ENCODE results near the gene ADGRV1.
"Not testable (repeated sequence)": the region's sequence is repeated elsewhere in the genome, so short reads cannot be mapped to it uniquely, and the experiment has no call there.

ADGRV1 gene

DNA sequence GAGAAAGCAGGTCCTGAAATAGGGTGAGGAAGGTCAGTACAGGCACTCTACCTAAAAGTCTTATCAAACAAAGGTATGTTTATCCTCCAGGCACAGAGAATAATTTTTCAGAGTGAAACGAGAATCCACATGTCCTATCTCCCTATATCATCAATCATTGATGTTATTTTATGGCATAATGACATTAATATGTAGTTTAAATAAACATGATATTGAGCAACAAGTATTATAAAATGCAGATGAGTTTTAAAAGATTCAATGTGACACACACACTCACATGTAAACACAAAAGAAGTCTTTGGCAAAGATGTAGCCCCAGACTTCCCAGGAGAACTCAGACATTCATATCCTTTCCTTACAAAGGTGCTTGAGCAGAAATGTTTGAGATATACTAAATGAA, 389.1 kb downstream of the ADGRV1 start:
- Mint-ChIP-seq H3K36me3 (ENCODE audit: low read depth) (no peaks in the 10 kb centered on the region), H3K27ac (no peak overlapping the region), H3K4me3 (no peak overlapping the region), H3K9me3 (no peaks in the 10 kb centered on the region), H3K27me3 (peaks cover 11% of the 10 kb centered on the region), H3K4me1 (no peaks in the 10 kb centered on the region)
- ATAC-seq, result no peak
- no peak for DNase-seq

DNA sequence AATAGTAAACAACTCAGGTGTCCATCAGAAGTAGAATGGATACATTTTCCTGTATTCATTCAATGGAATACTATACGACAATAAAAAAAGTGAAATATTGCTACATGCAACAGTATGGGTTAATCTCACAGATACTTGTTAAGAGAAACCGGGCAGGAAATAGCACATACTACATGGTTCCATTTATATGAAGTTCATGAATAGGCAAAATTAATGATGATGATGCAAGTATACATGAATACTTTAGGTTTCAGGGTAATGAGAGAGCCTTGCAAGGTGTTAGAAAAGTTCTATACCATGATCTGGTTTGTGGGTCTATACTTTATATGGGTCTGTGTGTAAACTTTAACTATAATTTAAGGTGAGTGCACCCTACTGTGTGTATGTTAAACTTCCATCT, 390.4 kb downstream of the ADGRV1 start:
- Mint-ChIP-seq H3K27me3 (peaks cover 14% of the 10 kb centered on the region), H3K4me1 (no peaks in the 10 kb centered on the region), H3K4me3 (no peak overlapping the region), H3K27ac (no peak overlapping the region), H3K36me3 (ENCODE audit: low read depth) (no peaks in the 10 kb centered on the region), H3K9me3 (no peaks in the 10 kb centered on the region)
- DNase-seq, result no peak
- ATAC-seq, result no peak

DNA sequence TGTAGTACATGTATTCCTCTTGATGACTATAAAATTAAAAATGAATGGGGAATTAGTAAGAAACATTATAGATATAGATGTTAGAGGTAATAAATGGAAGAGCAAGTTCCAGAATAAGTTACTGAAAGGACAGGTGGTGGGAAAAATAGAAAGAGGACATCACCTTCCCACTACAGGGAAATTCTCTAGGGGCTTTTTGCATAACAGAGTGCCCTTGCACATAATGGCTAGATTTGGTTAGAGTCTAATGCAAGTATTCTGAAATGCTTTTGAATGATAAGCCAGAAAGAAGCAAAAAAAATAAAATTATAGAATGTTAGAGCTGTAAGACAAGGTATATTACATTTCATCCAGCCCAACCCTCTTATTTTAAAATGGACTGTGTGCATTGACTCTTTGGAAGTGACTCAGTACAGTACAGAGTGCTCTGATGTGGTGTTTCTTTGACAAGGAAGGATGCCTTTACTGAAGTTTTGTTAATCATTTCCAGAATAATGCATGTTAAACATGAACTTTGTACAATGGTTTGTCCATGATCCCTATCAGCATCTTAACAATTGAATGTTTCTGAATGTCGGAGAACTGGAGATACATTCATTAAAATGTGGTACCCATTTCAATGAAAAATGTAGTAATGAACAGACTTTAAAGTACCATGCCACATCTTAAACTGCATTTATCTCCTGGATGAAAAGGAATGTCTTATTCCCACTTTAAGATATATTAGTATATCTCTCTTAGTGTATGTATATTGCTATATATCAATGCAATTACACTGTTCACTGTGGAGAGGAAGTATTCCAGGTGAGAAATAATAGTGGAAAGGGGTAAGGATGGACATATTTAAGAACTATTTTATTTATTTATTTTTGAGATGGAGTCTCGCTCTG, 391.1 kb downstream of the ADGRV1 start:
- Mint-ChIP-seq H3K36me3 (ENCODE audit: low read depth) (no peaks in the 10 kb centered on the region), H3K27ac (no peak overlapping the region), H3K4me1 (no peaks in the 10 kb centered on the region), H3K9me3 (no peaks in the 10 kb centered on the region), H3K27me3 (peaks cover 15% of the 10 kb centered on the region), H3K4me3 (no peak overlapping the region)
- ATAC-seq, result no peak
- DNase-seq, result no peak

DNA sequence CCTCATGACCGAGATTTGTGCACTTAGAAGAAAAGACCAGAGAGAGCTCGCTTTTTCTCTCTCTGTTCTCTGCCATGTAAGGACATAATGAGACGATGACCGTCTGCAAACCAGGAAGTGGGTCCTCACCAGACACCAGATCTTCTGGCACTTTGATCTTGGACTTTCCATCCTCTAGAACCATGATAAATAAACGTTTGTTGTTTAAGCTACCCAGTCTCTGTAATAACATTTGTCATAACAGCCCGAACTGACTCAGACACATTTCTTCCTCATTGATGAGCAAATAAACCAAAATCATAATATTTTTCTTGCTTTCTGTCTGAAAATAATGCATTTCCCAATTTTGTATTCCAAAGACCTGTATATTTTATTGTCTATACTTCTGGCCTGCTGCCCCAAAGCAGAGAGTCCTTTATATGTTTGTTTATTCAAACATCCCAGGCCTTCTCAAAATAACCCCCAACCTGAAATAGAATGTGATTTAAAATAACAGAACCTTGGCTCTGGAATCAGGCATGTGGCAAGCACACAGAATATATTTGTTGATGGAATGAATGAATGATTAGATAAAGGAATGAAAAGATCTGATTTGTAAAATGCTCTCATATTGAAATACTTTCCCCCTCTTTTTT, 396.5 kb downstream of the ADGRV1 start:
- Mint-ChIP-seq H3K4me3 (no peak overlapping the region), H3K27ac (no peak overlapping the region), H3K36me3 (ENCODE audit: low read depth) (no peaks in the 10 kb centered on the region), H3K9me3 (no peaks in the 10 kb centered on the region), H3K4me1 (peaks cover 7% of the 10 kb centered on the region), H3K27me3 (peaks cover 14% of the 10 kb centered on the region)
- ATAC-seq (no peak), DNase-seq (no peak)

DNA sequence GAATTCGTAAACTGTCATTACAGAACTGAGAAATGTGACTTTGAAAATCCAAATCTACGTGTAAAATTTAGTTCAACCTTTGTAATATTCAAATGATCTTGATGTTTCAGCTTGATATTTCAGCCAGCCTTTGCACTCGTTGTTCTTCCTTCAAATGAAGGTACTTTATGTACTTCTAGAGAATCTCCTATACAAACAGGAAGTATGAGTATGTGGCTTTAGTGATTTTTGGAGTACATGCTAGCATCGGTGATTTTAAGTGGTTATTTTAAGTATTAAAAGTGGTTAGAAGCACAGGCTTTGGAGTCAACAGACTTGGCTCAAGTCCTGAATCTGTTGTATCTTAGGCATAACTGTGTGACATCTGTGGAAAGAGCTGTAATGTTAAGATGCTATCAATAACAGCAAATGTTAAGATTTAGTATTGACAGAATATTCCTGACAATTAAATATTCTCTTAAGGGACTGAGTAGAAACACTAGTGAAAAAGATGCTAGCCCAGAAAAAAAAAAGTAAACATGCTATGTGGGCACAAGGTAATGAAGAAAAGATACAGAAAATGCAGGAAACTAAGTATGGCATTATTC, 398.0 kb downstream of the ADGRV1 start:
- ATAC-seq (no peak), DNase-seq (no peak)
- H3K27ac Mint-ChIP-seq, result no peak overlapping the region
- H3K4me1 Mint-ChIP-seq, result peaks cover 7% of the 10 kb centered on the region
- H3K9me3 Mint-ChIP-seq, result no peaks in the 10 kb centered on the region
- H3K4me3 Mint-ChIP-seq, result peak overlapping the region; percentile 6
- H3K27me3 Mint-ChIP-seq, result peaks cover 12% of the 10 kb centered on the region
- no peaks in the 10 kb centered on the region for H3K36me3 Mint-ChIP-seq (ENCODE audit: low read depth)

DNA sequence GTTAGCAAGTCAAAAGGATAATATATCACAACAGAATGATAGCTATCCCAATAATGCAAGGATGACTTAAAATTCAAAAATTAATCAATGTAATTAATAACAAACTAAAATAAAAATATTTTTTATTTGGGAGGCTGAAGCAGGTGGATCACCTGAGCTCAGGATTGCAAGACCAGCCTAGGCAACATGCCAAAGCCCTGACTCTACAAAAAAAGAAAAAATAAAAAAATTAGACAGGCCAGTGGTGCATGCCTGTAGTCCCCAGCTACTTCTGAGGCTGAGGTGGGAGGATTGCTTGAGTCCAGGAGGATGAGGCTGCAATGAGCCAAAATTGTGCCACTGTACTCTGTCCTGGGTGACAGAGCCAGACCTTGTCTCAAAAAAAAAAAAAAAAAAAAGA, 399.3 kb downstream of the ADGRV1 start:
- Mint-ChIP-seq H3K27ac (no peak overlapping the region), H3K4me3 (no peak overlapping the region), H3K9me3 (no peaks in the 10 kb centered on the region), H3K27me3 (peaks cover 10% of the 10 kb centered on the region), H3K4me1 (peaks cover 7% of the 10 kb centered on the region), H3K36me3 (ENCODE audit: low read depth) (no peaks in the 10 kb centered on the region)
- ATAC-seq (no peak), DNase-seq (no peak)

DNA sequence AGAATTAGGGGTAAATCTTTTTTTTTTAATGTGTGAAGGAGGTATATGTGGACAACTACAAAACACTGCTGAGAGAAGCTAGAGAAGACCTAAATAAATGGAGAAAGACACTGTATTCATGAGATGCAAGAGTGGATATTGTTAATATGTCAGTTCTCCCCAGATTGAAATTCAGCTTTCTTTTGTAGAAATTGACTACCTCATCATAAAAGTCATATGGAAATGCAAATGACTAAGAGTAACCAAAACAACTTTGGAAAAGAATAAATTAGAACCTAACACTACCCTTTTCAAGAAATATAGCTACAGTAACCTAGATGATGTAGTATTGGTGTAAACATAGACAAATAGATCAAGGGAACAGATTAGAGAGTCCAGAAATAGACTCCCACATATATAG, 400.7 kb downstream of the ADGRV1 start:
- H3K36me3 Mint-ChIP-seq (ENCODE audit: low read depth), result no peaks in the 10 kb centered on the region
- H3K9me3 Mint-ChIP-seq, result no peaks in the 10 kb centered on the region
- ATAC-seq, result no peak
- H3K4me3 Mint-ChIP-seq, result no peak overlapping the region
- no peak overlapping the region for H3K27ac Mint-ChIP-seq
- peaks cover 8% of the 10 kb centered on the region for H3K4me1 Mint-ChIP-seq
- no peak for DNase-seq
- H3K27me3 Mint-ChIP-seq, result peaks cover 8% of the 10 kb centered on the region

DNA sequence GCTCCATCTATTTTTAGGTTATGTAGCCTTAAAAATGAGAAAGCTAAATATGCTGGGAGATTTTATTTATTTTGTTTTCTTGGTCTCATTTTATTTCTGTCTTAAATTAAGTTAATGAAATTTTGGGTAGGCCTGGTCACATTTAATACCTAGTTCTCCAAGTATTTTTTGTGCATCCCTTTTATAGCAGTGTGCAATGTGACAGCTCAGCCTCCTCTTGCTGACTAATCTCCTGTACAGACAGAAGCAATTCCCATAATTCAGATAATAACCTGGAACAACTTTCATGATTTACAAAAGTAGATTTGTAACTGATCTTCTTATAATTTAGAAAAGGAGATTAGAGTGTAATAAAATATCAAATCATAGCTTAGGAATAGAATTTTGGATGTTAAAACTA, 403.9 kb downstream of the ADGRV1 start:
- H3K27ac Mint-ChIP-seq, result no peak overlapping the region
- DNase-seq, result no peak
- H3K36me3 Mint-ChIP-seq (ENCODE audit: low read depth), result no peaks in the 10 kb centered on the region
- no peak overlapping the region for H3K4me3 Mint-ChIP-seq
- peaks cover 24% of the 10 kb centered on the region for H3K4me1 Mint-ChIP-seq
- ATAC-seq, result no peak
- H3K9me3 Mint-ChIP-seq, result no peaks in the 10 kb centered on the region
- H3K27me3 Mint-ChIP-seq, result peaks cover 15% of the 10 kb centered on the region

DNA sequence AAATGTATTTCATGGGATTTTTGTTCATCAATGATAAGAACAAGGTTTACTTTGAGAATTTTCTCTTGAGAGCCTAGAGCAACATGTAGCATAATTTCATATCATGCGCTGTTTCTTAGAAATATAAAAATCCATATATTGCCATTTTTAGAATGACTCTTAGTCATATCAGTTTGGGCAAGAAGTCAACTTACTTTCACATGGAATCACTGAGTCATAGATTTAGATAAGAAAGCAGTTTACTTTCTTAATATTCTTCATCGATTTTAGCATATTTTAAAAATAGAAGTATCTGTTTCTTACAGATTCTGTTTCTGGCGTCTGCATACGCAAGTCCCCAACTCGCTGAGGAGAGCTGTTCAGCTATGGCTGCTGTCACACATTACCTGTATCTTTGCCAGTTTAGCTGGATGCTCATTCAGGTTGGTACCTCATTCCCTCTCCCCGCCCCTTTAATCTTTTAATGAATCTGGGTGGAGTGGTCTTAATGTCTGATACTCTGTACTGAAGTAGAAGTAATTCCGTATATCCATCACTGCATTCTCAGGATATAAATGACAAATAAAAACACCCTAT, 406.6 kb downstream of the ADGRV1 start:
- Mint-ChIP-seq H3K27ac (peak overlapping the region; percentile 9), H3K36me3 (ENCODE audit: low read depth) (no peaks in the 10 kb centered on the region), H3K4me1 (peaks cover 30% of the 10 kb centered on the region), H3K4me3 (no peak overlapping the region), H3K9me3 (no peaks in the 10 kb centered on the region), H3K27me3 (peaks cover 15% of the 10 kb centered on the region)
- ATAC-seq (peak; percentile 24), DNase-seq (no peak)

DNA sequence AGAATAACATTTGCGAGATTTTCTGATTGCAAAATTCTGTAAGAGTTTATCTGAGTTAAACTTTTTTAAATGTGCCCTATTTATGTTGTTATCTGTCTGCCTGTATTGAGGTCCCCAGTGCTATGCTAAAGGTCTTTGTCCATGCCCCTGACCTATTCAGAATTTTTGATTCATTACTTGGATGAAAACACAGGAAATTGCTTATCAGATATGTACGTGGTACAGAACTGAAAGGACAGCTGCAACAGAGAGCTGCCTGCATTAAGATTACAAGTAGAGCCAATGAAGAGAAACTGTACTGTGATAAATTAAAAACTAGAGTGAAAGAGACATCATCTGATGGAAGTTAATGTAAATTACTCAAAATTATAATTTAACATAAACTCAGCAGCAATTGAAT, 408.8 kb downstream of the ADGRV1 start:
- H3K9me3 Mint-ChIP-seq, result peaks cover 5% of the 10 kb centered on the region
- H3K27ac Mint-ChIP-seq, result no peak overlapping the region
- H3K36me3 Mint-ChIP-seq (ENCODE audit: low read depth), result no peaks in the 10 kb centered on the region
- peaks cover 21% of the 10 kb centered on the region for H3K27me3 Mint-ChIP-seq
- DNase-seq (no peak), ATAC-seq (peak; percentile 43)
- no peak overlapping the region for H3K4me3 Mint-ChIP-seq
- H3K4me1 Mint-ChIP-seq, result peaks cover 30% of the 10 kb centered on the region

DNA sequence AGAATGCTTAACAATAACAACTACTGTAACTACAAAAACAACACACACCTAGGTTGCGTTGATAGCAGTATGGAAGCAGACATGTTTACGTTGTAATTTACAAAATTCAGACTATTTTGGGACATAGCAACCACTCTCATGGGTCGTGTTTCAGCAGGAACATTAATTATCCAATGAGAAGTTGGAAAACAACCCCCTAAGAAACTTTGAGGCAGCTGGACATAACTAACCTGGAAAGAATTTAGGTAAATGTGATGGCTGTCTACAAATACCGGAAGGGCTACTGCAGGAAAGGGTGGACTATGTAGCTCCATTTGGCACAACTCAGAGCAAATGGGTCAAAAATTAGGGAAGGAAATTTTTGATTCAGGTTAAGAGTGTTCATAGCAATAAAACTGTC, 409.3 kb downstream of the ADGRV1 start:
- no peak overlapping the region for H3K4me3 Mint-ChIP-seq
- no peak overlapping the region for H3K27ac Mint-ChIP-seq
- H3K4me1 Mint-ChIP-seq, result peaks cover 30% of the 10 kb centered on the region
- no peak for DNase-seq
- peaks cover 19% of the 10 kb centered on the region for H3K27me3 Mint-ChIP-seq
- peaks cover 5% of the 10 kb centered on the region for H3K9me3 Mint-ChIP-seq
- ATAC-seq, result no peak
- no peaks in the 10 kb centered on the region for H3K36me3 Mint-ChIP-seq (ENCODE audit: low read depth)

DNA sequence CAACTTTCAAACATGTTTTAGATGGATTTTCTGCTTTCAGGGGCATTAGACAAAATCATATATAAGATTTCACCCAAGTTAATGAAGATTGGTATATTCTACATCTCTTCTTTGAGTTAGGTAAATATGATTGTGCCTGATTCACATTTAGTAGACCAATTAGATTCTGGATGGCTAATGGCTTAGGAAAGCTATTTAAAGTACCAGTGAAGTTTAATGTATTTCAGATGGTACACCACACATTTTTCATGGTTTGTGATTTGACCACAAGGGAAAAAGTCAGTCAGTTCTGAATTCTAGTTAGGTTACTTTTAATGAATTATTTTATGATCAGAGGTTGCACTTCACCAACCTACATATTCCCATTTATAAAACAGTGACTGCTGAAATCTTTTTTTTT, 409.7 kb downstream of the ADGRV1 start:
- no peak for DNase-seq
- H3K4me1 Mint-ChIP-seq, result peaks cover 30% of the 10 kb centered on the region
- no peaks in the 10 kb centered on the region for H3K36me3 Mint-ChIP-seq (ENCODE audit: low read depth)
- peaks cover 19% of the 10 kb centered on the region for H3K27me3 Mint-ChIP-seq
- ATAC-seq, result peak; percentile 40
- H3K9me3 Mint-ChIP-seq, result peaks cover 5% of the 10 kb centered on the region
- no peak overlapping the region for H3K27ac Mint-ChIP-seq
- no peak overlapping the region for H3K4me3 Mint-ChIP-seq

DNA sequence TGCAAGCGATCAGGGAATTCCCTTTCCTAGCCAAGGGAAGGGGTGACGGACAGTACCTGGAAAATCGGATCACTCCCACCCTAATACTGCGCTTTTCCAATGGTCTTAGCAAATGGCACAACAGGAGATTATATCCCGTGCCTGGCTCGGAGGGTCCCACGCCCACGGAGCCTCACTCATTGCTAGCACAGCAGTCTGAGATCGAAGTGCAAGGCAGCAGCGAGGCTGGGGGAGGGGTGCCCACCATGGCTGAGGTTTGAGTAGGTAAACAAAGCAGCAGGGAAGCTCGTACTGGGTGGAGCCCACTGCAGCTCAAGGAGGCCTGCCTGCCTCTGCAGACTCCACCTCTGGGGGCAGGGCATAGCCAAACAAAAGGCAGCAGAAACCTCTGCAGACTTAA, 411.3 kb downstream of the ADGRV1 start:
- Mint-ChIP-seq H3K27me3 (peaks cover 18% of the 10 kb centered on the region), H3K4me1 (peaks cover 22% of the 10 kb centered on the region)
- not testable (repeated sequence) for H3K36me3 Mint-ChIP-seq (ENCODE audit: low read depth); DNase-seq; H3K4me3 Mint-ChIP-seq; ATAC-seq; H3K9me3 Mint-ChIP-seq; H3K27ac Mint-ChIP-seq

DNA sequence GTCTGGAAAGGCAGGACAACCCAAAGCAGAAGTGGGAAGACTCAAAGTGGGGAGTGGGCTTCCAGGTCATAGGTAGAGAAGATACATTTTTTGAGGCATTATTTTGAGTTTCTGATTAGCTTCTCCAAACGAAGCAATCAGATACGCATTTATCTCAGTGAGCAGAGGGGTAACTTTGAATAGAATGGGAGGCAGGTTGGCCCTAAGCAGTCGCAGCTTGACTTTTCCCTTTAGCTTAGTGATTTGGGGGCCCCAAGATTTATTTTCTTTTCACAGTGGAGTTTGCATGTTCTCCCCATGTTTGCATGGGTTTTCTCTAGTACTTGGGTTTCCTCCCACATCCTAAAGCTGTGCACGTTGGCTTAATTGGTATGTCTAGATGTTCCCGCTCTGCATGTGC, 422.6 kb downstream of the ADGRV1 start:
- Mint-ChIP-seq H3K27me3 (no peaks in the 10 kb centered on the region), H3K4me3 (no peak overlapping the region), H3K36me3 (ENCODE audit: low read depth) (no peaks in the 10 kb centered on the region), H3K27ac (no peak overlapping the region), H3K9me3 (no peaks in the 10 kb centered on the region), H3K4me1 (no peaks in the 10 kb centered on the region)
- ATAC-seq, result no peak
- no peak for DNase-seq

DNA sequence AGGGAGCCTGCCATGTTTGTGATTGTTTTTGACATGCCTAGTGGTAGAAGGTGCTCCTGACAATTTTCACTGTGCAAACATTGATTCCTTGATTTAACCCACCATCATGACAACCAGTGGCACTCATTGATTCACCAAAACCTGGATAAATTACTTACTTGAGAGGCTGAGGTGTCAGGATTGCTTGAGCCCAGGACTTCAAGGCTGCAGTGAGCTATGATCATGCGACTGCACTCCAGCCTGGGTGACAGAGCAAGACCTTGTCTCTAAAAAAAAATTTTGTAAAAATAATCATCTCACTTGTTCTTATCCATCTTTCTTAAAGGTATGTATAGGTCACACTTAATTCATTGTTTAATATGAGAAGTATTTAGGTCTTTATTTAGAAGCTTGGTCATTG, 423.2 kb downstream of the ADGRV1 start:
- H3K27me3 Mint-ChIP-seq, result no peaks in the 10 kb centered on the region
- H3K27ac Mint-ChIP-seq, result no peak overlapping the region
- H3K9me3 Mint-ChIP-seq, result no peaks in the 10 kb centered on the region
- H3K4me1 Mint-ChIP-seq, result no peaks in the 10 kb centered on the region
- H3K4me3 Mint-ChIP-seq, result no peak overlapping the region
- ATAC-seq (no peak), DNase-seq (no peak)
- no peaks in the 10 kb centered on the region for H3K36me3 Mint-ChIP-seq (ENCODE audit: low read depth)
